ENCODE data around the gene TAF10.

- TF ChIP-seq CTCF (conservative IDR thresholded peaks at IDR 0.05) (no peak), ZFX (IDR thresholded peaks at IDR 0.05) (no peak)
These were observed 4.7 kb downstream of the TAF10 start for GRCh38 chr11:6607190-6607795.

Data from C4-2B (cell line).